Ectodermal cell (in vitro differentiated cells): ENCODE data around the gene UPF1.
"Not testable (repeated sequence)": the region's sequence is repeated elsewhere in the genome, so short reads cannot be mapped to it uniquely, and the experiment has no call there.

ENCODE experiments used
- H3K27ac ChIP-seq: 2 replicates; pipeline ENCODE4 v1.7.0; 2013; ENCODE audit warnings: mild to moderate bottlenecking, low read depth, low read length; ENCODE audit not compliant: insufficient read depth, poor library complexity, severe bottlenecking
- H3K27me3 ChIP-seq: 2 replicates; pipeline ENCODE4 v1.7.0; 2013; ENCODE audit warnings: mild to moderate bottlenecking, low read length; ENCODE audit not compliant: insufficient read depth, control insufficient read depth, poor library complexity, severe bottlenecking
- H3K36me3 ChIP-seq: one replicate; pipeline ENCODE4 v1.7.0; 2013; ENCODE audit warnings: low read length; ENCODE audit not compliant: control insufficient read depth, insufficient read depth
- H3K4me1 ChIP-seq: one replicate; pipeline ENCODE4 v1.7.0; 2013; ENCODE audit warnings: low read length; ENCODE audit not compliant: control insufficient read depth, insufficient read depth
- H3K4me3 ChIP-seq: 2 replicates; pipeline ENCODE4 v1.7.0; 2013; ENCODE audit warnings: low read depth, low read length, control low read depth; ENCODE audit not compliant: insufficient read depth
- H3K9me3 ChIP-seq: 2 replicates; pipeline ENCODE4 v1.7.0; 2013; ENCODE audit warnings: mild to moderate bottlenecking, low read length, moderate library complexity; ENCODE audit not compliant: control insufficient read depth
- WGBS, 2 experiments: methylation state at CpG; one replicate each; pipeline ENCODE4 v1.1.7; 2013; ENCODE audit warnings: missing lambda C conversion rate in 2 of 2; 5-methylcytosine and 5-hydroxymethylcytosine counted together

Gene UPF1

DNA sequence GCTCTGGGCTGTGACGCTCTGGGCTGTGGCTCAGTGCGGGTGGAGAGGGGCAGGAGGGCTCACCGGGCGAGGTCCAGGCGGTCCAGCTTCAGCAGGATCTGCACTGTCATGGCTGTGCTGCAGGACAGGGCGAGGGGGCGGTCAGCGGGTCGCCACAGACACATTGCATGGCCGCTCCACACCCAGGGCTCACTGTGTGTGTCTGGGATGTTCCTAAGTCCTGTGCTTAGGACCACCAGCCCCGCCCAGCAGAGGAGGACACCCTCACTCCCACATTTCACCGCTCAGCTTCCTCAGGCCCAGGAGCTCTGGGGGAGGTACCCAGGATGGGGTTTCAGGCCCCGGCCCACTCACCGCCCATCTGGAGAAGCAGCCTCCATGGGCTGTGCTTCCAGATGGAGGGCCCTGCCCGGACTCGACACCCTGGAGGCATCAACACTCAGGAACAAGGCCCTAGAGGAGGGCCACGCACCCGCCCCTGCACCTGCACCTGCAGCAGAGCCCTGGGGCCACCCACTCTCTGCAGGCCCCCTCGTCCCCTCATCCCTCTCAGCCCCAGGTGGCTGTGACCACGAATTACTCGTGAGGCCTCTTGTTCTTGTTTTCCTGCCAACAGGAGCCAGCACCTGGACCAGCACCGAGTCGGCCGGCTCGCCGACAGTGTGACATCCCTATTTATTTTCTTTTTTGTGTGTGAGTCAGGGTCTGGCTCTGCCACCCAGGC is 73.9 kb downstream of the UPF1 start:
- no peaks in the 10 kb centered on the region for H3K9me3 ChIP-seq
- H3K36me3 ChIP-seq = no peaks in the 10 kb centered on the region

GRCh38 chr19:18906605-18907519 is 75.1 kb downstream of the UPF1 start:
- H3K9me3 ChIP-seq = no peaks in the 10 kb centered on the region
- 96% methylated on average over 36 of the region's 36 CpGs for WGBS, 2 experiments
- no peak overlapping the region for H3K4me3 ChIP-seq
- no peaks in the 10 kb centered on the region for H3K27me3 ChIP-seq
- no peak overlapping the region for H3K27ac ChIP-seq
- peaks cover under 1% of the 10 kb centered on the region for H3K36me3 ChIP-seq
- no peaks in the 10 kb centered on the region for H3K4me1 ChIP-seq

More for the DNA sequence above, 73.9 kb downstream of the UPF1 start:
- Histone ChIP-seq H3K27me3 (no peaks in the 10 kb centered on the region), H3K27ac (no peak overlapping the region), H3K4me1 (no peaks in the 10 kb centered on the region), H3K4me3 (no peak overlapping the region)
- 94% methylated on average over 26 of the region's 26 CpGs for WGBS, 2 experiments

GRCh38 chr19:18908917-18909619 is 77.3 kb downstream of the UPF1 start:
- H3K36me3 ChIP-seq = peaks cover 8% of the 10 kb centered on the region

GRCh38 chr19:18910010-18910409 is 78.3 kb downstream of the UPF1 start:
- Histone ChIP-seq H3K4me3 (no peak overlapping the region), H3K36me3 (peaks cover 8% of the 10 kb centered on the region), H3K9me3 (no peaks in the 10 kb centered on the region), H3K27ac (no peak overlapping the region), H3K4me1 (no peaks in the 10 kb centered on the region), H3K27me3 (no peaks in the 10 kb centered on the region)
- WGBS, 2 experiments = 90 to 91% methylated on average over 10 of the region's 10 CpGs

More at GRCh38 chr19:18908917-18909619, 77.3 kb downstream of the UPF1 start:
- Histone ChIP-seq H3K4me3 (no peak overlapping the region), H3K9me3 (no peaks in the 10 kb centered on the region), H3K27ac (no peak overlapping the region), H3K27me3 (no peaks in the 10 kb centered on the region), H3K4me1 (no peaks in the 10 kb centered on the region)
- 92% methylated on average over 17 of the region's 17 CpGs for WGBS, 2 experiments

DNA sequence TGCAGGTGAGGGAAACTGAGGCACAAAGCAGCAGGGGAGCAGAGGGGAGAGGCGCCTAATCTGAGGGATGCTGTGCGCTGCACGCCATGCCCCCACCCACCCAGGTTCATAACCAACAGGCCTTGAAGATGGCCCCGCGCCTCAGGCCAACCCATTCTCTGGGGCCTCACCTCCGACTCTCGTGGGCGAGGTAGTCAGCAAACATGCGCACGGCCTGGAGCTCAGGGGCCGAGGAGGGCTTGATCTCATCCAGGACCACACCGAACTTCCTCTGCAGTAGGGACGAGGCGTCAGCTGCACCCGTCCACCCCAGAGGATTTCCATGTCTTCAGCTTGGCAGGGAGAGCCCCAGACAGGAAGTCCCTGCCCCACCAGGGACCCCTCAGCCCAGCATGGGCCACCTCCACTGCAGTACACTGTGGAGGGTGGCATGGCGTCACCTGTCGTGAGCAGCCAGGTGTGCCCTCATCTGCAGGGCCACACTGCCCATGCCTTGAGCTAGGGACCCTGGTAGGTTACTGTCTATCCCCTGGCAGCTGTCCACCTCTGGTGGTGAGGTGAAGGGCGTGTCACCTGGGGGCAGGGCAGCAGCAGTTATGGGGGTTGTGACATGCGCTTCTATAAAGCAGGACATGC is 79.2 kb downstream of the UPF1 start:
- Histone ChIP-seq H3K9me3 (no peaks in the 10 kb centered on the region), H3K4me1 (no peaks in the 10 kb centered on the region), H3K27ac (no peak overlapping the region), H3K36me3 (peaks cover 8% of the 10 kb centered on the region), H3K4me3 (no peak overlapping the region), H3K27me3 (no peaks in the 10 kb centered on the region)
- 96 to 97% methylated on average over 19 of the region's 19 CpGs for WGBS, 2 experiments

GRCh38 chr19:18912933-18913332 is 81.2 kb downstream of the UPF1 start:
- Histone ChIP-seq H3K4me3 (no peak overlapping the region), H3K4me1 (no peaks in the 10 kb centered on the region), H3K27ac (no peak overlapping the region), H3K36me3 (peaks cover 8% of the 10 kb centered on the region), H3K27me3 (no peaks in the 10 kb centered on the region), H3K9me3 (no peaks in the 10 kb centered on the region)
- 95 to 96% methylated on average over 14 of the region's 14 CpGs for WGBS, 2 experiments

DNA sequence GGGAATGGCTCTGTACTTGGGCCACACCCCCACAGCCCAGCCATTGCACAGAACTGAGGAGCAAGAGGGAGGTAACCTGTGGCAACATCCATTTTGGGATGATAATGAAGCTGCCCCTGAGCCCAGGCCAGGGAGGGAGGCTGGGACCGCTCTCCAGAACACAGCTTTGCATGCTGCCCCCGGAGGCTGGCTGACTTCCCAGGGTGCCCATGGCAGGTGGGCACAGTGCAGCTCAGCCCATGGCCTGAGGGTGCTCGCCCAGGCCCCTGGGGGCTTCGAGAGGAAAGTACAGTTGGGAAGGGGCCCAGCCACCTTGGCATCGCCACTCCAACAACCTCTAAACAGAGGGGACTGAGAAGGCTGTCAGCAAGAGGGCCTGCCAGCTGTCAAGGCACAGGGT is 81.7 kb downstream of the UPF1 start:
- Histone ChIP-seq H3K9me3 (no peaks in the 10 kb centered on the region), H3K27me3 (no peaks in the 10 kb centered on the region), H3K4me1 (no peaks in the 10 kb centered on the region), H3K36me3 (peaks cover 8% of the 10 kb centered on the region), H3K4me3 (no peak overlapping the region), H3K27ac (no peak overlapping the region)
- WGBS, 2 experiments = 93% methylated on average over 5 of the region's 5 CpGs

DNA sequence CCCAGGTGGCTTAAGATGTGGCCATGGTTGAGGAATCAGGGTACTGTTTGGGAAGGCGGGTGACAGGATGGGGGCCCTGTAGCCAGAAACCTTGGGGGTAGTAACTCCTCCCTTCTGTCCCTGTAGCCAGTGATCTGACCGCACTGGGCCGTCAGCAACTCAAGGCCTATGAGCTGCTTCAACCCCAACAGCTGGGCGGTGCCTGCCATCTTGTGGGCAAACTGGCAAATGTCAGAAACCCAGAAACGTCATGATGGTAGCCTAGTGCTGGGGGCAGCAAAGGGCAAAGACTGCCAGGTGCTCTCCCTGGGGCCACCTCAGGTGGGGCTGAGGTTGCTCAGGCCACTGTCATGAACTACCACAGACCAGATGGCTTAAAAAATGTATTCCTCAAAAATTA is 83.9 kb downstream of the UPF1 start:
- WGBS, 2 experiments = 71 to 75% methylated on average over 5 of the region's 5 CpGs
- Histone ChIP-seq H3K36me3 (peaks cover 8% of the 10 kb centered on the region), H3K9me3 (no peaks in the 10 kb centered on the region), H3K27me3 (no peaks in the 10 kb centered on the region), H3K4me3 (no peak overlapping the region), H3K4me1 (peaks cover 5% of the 10 kb centered on the region), H3K27ac (no peak overlapping the region)

GRCh38 chr19:18917593-18917992 is 85.8 kb downstream of the UPF1 start:
- H3K9me3 ChIP-seq, H3K27ac ChIP-seq, H3K4me3 ChIP-seq, H3K27me3 ChIP-seq, H3K4me1 ChIP-seq, H3K36me3 ChIP-seq: not testable (repeated sequence)
- WGBS, 2 experiments = 95 to 96% methylated on average over 9 of the region's 9 CpGs
